Neural crest cell (in vitro differentiated cells): ENCODE measurements around the gene MMP21. TPM values are rescaled to one million over a fixed set of nuclear protein-coding genes. Genes with fewer than 3 reads are reported as not detected.

Experiments used
- DNase-seq: peaks from one replicate; pipeline ENCODE4 v3.0.0; 2021; ENCODE audit warnings: low read depth, mixed read lengths, low spot score
- H3K27ac Mint-ChIP-seq: one replicate; pipeline ENCODE4 v1.8.0; 2021; ENCODE audit warnings: mild to moderate bottlenecking, mixed read lengths; ENCODE audit not compliant: unreplicated experiment
- H3K27me3 Mint-ChIP-seq: 2 replicates; pipeline ENCODE4 v1.8.0; 2021; ENCODE audit warnings: low read depth, mild to moderate bottlenecking, mixed read lengths
- H3K36me3 Mint-ChIP-seq: 2 replicates; pipeline ENCODE4 v1.8.0; 2021; ENCODE audit warnings: low read depth, mild to moderate bottlenecking, mixed read lengths
- H3K4me1 Mint-ChIP-seq: 2 replicates; pipeline ENCODE4 v1.8.0; 2021; ENCODE audit warnings: mixed read lengths
- H3K4me3 Mint-ChIP-seq: one replicate; pipeline ENCODE4 v1.8.0; 2021; ENCODE audit warnings: mild to moderate bottlenecking, mixed read lengths
- H3K9me3 Mint-ChIP-seq: 2 replicates; pipeline ENCODE4 v1.8.0; 2021; ENCODE audit warnings: mixed read lengths
- total RNA-seq: library from RNA; stranded (reverse); gene quantifications from 2 replicates; pipeline ENCODE4 v1.2.1, GENCODE V29; 2021
- TF ChIP-seq, protein P1 (sequence below): fragments of 200-600 bp; sonication (generic); conservative IDR thresholded peaks from 2 replicates; pipeline ENCODE4 v1.5.0; 2021; ENCODE audit warnings: antibody characterized with exemption, mild to moderate bottlenecking

Gene MMP21
- total RNA-seq, 1 donor from 2014 or later, result not detected

DNA sequence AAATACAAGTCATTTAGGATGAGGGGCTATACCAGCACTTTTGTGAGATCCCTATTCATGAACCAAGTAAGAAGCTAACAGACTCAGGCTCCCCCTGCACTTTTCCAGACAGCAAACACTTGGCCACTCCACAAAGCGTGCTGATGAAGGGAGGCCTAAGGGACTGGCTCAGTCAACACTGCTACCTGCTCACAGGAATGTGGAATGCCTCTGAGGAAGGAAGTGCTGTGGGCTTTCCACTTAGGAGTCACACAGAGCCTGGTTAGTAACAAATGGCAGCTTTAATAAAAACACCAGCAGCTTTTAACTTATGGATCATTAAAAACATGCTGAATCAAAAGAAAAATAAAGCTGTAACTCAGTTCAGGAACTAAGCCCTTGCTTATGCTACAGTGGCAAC is 32.4 kb upstream of the MMP21 start:
- Mint-ChIP-seq H3K9me3 (no peaks in the 10 kb centered on the region), H3K27me3 (no peaks in the 10 kb centered on the region), H3K4me3 (no peak overlapping the region), H3K27ac (no peak overlapping the region), H3K36me3 (peaks cover 2% of the 10 kb centered on the region), H3K4me1 (peaks cover 5% of the 10 kb centered on the region)
- no peak for DNase-seq
- TF ChIP-seq, protein P1, sequence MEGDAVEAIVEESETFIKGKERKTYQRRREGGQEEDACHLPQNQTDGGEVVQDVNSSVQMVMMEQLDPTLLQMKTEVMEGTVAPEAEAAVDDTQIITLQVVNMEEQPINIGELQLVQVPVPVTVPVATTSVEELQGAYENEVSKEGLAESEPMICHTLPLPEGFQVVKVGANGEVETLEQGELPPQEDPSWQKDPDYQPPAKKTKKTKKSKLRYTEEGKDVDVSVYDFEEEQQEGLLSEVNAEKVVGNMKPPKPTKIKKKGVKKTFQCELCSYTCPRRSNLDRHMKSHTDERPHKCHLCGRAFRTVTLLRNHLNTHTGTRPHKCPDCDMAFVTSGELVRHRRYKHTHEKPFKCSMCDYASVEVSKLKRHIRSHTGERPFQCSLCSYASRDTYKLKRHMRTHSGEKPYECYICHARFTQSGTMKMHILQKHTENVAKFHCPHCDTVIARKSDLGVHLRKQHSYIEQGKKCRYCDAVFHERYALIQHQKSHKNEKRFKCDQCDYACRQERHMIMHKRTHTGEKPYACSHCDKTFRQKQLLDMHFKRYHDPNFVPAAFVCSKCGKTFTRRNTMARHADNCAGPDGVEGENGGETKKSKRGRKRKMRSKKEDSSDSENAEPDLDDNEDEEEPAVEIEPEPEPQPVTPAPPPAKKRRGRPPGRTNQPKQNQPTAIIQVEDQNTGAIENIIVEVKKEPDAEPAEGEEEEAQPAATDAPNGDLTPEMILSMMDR, result no peak

DNA sequence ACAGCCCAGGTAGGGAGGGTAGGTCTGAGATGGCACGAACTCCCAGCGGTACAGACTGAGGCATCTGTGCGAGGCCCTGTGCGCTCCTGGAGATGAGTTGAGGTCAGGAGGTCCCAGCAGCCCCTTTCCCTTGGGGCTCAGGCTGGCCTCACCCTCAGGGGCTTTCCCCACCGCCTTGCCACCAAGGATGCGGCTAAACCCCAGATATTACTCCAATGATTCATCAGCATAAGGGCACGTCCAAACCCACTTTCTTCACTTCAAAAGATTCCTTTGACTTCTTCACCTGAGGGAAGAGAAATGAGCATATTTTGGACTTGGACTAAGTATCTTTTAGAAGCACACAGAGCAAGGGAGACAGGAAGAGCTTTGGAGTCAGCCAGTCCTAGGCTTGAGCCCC is 27.1 kb upstream of the MMP21 start:
- H3K4me3 Mint-ChIP-seq, result no peak overlapping the region
- TF ChIP-seq, protein P1, result no peak
- no peaks in the 10 kb centered on the region for H3K27me3 Mint-ChIP-seq
- DNase-seq, result no peak
- peaks cover 7% of the 10 kb centered on the region for H3K36me3 Mint-ChIP-seq
- H3K4me1 Mint-ChIP-seq, result peaks cover 5% of the 10 kb centered on the region
- no peak overlapping the region for H3K27ac Mint-ChIP-seq
- no peaks in the 10 kb centered on the region for H3K9me3 Mint-ChIP-seq

- TF ChIP-seq, protein P1, result no peak
- Mint-ChIP-seq H3K27ac (no peak overlapping the region), H3K36me3 (peaks cover 7% of the 10 kb centered on the region), H3K9me3 (no peaks in the 10 kb centered on the region), H3K27me3 (no peaks in the 10 kb centered on the region), H3K4me1 (peaks cover 5% of the 10 kb centered on the region), H3K4me3 (no peak overlapping the region)
- no peak for DNase-seq
Measured at GRCh38 chr10:125802131-125802530, 26.5 kb upstream of the MMP21 start.

GRCh38 chr10:125801574-125801973 is 26.0 kb upstream of the MMP21 start:
- no peak for DNase-seq
- H3K27me3 Mint-ChIP-seq, result no peaks in the 10 kb centered on the region
- TF ChIP-seq, protein P1, result no peak
- H3K4me3 Mint-ChIP-seq, result no peak overlapping the region
- H3K36me3 Mint-ChIP-seq, result peaks cover 7% of the 10 kb centered on the region
- H3K9me3 Mint-ChIP-seq, result no peaks in the 10 kb centered on the region
- H3K4me1 Mint-ChIP-seq, result peaks cover 5% of the 10 kb centered on the region
- H3K27ac Mint-ChIP-seq, result no peak overlapping the region

DNA sequence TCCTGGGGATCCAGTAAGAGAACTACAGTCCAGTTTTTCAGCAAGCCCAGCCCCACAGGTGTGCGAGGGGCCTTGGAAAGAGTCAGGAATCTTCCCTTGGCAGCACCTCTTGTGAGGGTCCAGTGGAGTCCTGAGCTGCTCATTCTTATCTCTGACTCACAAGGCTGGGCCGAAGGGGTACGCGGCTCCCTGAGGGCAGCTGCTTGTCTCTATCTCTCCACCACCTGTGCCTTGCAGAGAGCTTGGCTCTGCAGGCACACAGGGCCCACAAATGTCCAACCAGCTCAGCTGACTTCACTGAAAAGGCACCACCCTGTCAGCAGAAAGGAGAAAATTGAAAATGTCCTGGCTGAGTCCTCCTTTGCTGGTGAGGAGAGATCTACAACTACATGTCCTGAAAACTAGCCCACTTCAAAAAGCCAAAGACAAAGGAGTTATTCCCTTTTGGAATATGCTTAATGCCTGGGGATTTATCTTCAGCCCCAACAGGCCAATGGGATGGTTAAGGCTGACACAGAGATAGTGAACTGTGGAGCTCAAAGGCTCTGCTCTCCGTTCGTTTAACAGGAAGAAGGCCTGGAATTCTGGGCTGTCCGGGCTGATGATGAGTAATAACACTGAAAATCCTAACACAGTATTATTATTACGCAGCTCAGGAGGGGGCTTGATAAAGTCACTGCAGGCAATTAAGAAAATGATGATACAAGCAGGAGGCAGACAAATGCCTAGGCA is 24.0 kb upstream of the MMP21 start:
- Mint-ChIP-seq H3K4me3 (no peak overlapping the region), H3K36me3 (peaks cover 7% of the 10 kb centered on the region), H3K27me3 (no peaks in the 10 kb centered on the region), H3K4me1 (no peaks in the 10 kb centered on the region), H3K27ac (peak overlapping the region; percentile 43), H3K9me3 (no peaks in the 10 kb centered on the region)
- no peak for DNase-seq
- TF ChIP-seq, protein P1, result no peak
